ENCODE data around the gene PXYLP1. TPM values are rescaled to one million over a fixed set of nuclear protein-coding genes. Genes with fewer than 3 reads are reported as not detected.

Gene PXYLP1
- total RNA-seq, 4 donors from 2014 or later = 8.6 to 34.0 (median 19.8) TPM

DNA sequence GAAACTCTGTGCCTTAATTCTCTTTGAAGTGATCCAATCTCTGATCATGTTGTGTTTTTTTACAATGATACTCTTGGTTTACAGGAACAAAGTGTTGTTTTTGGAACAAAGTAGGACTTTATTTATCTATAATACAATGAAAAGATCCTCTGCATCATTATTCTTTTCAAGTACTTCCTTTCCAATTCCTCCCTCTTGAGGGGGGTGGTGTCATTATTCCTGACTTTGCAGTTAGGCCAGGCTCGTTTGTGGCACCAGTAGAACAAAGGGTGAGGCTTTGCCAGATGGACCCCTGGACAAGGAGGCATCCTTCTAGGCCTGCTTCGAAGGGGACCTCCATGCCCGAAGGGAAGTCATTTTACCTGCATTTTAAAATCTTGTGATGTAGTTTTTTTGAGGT, 95.0 kb downstream of the PXYLP1 start:
- Histone ChIP-seq H3K4me1 (peaks cover 0 to 16% (median 0%) of the 10 kb centered on the region in 4 donors), H3K27ac (peak overlapping the region in 2 of 4 donors; percentile 3 to 51), H3K4me3 (peak overlapping the region in 1 of 4 donors; percentile 9), H3K36me3 (no peaks in the 10 kb centered on the region), H3K9me3 (no peaks in the 10 kb centered on the region), H3K27me3 (no peaks in the 10 kb centered on the region)
- no peak for DNase-seq
- TF ChIP-seq, protein P1, sequence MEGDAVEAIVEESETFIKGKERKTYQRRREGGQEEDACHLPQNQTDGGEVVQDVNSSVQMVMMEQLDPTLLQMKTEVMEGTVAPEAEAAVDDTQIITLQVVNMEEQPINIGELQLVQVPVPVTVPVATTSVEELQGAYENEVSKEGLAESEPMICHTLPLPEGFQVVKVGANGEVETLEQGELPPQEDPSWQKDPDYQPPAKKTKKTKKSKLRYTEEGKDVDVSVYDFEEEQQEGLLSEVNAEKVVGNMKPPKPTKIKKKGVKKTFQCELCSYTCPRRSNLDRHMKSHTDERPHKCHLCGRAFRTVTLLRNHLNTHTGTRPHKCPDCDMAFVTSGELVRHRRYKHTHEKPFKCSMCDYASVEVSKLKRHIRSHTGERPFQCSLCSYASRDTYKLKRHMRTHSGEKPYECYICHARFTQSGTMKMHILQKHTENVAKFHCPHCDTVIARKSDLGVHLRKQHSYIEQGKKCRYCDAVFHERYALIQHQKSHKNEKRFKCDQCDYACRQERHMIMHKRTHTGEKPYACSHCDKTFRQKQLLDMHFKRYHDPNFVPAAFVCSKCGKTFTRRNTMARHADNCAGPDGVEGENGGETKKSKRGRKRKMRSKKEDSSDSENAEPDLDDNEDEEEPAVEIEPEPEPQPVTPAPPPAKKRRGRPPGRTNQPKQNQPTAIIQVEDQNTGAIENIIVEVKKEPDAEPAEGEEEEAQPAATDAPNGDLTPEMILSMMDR (IDR thresholded peaks at IDR 0.05) = no peak
- no peak for TF ChIP-seq POLR2A (IDR thresholded peaks at IDR 0.05)

DNA sequence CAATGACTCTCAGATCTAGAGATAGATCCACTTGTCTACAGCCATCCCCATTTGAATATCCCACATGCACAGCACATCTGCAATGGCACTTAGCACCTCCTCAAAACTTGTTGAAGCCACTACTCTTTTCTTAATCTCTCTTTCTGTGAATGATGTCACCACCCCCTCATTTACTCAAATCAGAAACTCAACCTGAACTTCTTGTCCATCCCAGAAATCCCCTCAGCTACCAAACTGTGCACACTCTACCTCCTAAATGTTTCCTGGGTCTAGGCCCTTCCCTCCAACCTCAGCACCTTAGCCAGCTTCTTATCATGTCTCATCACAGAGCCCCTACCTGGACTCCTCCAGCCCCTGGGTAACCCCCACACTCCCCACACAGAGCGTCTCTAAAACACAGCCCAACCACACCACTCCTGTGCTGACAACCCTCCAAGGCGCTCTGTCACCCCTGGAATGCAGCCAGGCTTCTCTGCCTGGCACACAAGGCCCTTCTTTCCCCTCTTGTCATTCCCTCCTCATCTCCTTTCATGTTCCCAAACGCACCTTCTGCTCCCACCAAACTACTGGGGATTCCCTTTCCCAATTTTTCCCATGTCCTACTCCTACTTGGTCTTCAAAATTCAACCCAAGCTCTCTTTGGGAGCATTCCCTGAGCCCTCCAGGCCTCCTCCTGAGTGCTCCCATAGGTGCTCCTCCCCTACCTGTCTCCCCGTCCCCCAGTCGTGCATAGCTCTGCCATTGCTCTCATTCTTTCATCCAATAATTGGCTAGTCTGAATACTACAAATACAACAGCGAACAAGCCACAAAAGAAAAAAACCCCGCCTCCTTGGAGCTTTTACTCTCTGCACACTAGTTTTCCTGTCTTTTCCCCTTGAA, 96.9 kb downstream of the PXYLP1 start:
- no peak for TF ChIP-seq POLR2A (IDR thresholded peaks at IDR 0.05)
- TF ChIP-seq, protein P1 (IDR thresholded peaks at IDR 0.05) = no peak
- Histone ChIP-seq H3K4me1 (peaks cover 0 to 31% (median 1%) of the 10 kb centered on the region in 4 donors), H3K36me3 (no peaks in the 10 kb centered on the region), H3K4me3 (no peak overlapping the region), H3K27ac (no peak overlapping the region), H3K27me3 (no peaks in the 10 kb centered on the region), H3K9me3 (no peaks in the 10 kb centered on the region)
- no peak for DNase-seq

DNA sequence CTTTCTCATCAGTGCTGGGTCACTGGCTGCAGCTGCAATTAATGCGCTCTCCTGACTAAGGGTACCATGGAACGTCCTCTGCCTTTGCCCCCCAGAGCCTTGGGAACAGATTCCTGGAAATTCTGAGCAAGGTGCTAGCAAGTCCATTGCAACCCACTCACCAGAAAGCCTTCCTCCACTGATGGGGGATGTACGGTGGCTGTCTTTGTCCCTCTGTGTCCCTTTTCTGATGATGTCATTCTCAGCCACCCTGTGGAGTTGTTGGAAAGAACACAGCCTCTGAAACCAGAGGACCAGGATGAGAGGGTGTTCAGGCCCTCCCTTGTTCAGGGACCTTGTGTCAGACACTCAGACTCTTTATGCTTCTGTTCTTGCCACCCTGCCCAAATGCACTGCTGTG, 98.6 kb downstream of the PXYLP1 start:
- DNase-seq = no peak
- no peak overlapping the region for H3K4me3 ChIP-seq
- H3K36me3 ChIP-seq = no peaks in the 10 kb centered on the region
- H3K9me3 ChIP-seq = no peaks in the 10 kb centered on the region
- peaks cover 0 to 32% (median 1%) of the 10 kb centered on the region in 4 donors for H3K4me1 ChIP-seq
- H3K27me3 ChIP-seq = no peaks in the 10 kb centered on the region
- TF ChIP-seq POLR2A (IDR thresholded peaks at IDR 0.05) = no peak
- TF ChIP-seq, protein P1 (IDR thresholded peaks at IDR 0.05) = no peak
- peak overlapping the region in 1 of 4 donors; percentile 65 for H3K27ac ChIP-seq

DNA sequence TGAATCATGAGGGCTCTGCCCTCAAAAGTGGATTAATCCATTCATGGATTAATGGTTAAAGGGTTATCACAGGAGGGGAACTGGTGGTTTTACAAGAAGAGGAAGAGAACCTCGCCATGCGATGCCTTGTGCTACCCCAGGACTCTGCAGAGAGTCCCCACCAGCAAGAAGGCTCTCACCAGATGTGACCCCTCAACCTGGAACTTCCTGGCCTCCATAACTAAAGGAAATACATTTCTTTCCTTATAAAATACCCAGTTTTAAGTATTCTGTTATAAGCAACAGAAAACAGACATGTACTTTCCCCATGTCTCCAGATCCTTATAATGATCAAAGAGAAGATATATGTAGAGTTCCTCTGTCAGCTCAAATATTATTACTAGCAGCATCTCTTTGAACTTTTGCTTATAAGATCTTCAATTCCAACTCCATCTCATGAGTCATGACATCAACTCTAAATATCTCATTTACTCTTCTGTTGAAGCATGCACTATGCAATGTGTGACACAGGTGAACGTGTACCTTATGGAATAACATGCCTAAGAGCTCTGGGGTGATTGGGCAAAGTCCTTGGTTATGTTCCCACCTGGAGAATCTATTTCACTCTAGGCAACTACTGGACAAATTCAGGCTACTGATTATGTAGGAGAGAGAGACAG, 99.2 kb downstream of the PXYLP1 start:
- H3K36me3 ChIP-seq = no peaks in the 10 kb centered on the region
- TF ChIP-seq, protein P1 (IDR thresholded peaks at IDR 0.05) = no peak
- TF ChIP-seq POLR2A (IDR thresholded peaks at IDR 0.05) = no peak
- peak overlapping the region in 2 of 4 donors; percentile 32 to 65 for H3K27ac ChIP-seq
- DNase-seq = no peak
- peaks cover 0 to 32% (median 1%) of the 10 kb centered on the region in 4 donors for H3K4me1 ChIP-seq
- H3K9me3 ChIP-seq = no peaks in the 10 kb centered on the region
- no peak overlapping the region for H3K4me3 ChIP-seq
- H3K27me3 ChIP-seq = no peaks in the 10 kb centered on the region

DNA sequence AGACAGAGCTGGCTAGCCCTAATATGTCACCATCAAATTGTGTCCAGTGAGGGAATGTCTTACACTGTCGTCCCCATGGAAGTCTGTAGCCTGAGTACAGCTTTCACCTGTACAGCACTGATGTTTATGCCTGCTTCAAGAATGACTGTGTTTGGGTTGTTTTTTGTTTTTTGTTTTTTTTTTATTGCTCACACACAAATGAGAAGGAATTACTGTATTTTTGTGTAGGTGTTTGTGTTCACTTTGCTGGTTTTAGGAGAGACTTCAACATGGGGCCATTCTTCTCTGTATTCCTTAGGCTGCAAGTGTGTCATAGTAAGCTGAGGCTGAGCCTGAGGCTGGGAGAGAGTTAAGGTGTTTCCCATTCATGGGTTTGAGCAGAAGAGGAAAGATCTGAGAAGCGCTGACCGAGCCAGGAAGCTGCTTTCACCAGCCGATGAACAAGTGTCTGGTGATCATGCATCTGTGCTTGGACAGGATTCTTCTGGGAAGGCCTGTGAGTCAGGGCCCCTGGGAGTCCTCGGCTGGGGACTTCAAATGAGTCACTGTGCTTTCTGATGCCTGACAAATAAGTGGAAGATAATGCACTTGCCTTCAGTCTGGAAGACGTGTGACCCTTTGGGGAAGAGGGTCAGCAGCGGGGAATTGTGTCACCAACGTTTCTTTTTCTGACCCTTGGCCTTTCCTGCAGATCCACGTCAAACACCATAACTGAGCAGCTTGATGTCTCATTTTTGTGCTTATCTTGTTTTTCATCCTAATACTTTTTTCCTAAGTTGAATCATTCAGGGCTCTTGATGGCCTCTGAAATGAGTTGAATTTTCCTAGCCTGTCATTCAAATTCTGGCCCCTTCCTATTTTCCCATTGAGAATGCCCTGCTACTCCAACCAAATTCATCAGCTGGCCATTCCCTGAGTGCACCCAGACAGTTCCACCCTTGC, 100.0 kb downstream of the PXYLP1 start:
- Histone ChIP-seq H3K36me3 (no peaks in the 10 kb centered on the region), H3K9me3 (no peaks in the 10 kb centered on the region), H3K27me3 (no peaks in the 10 kb centered on the region), H3K27ac (peak overlapping the region in 2 of 4 donors; percentile 32 to 65), H3K4me3 (no peak overlapping the region), H3K4me1 (peaks cover 0 to 33% (median 1%) of the 10 kb centered on the region in 4 donors)
- DNase-seq = peak in 2 of 3 donors; percentile 53 to 79
- TF ChIP-seq POLR2A (IDR thresholded peaks at IDR 0.05) = no peak

Measured in Peyer's patch (tissue), 4 donors.